Cardiac muscle cell (in vitro differentiated cells and primary cell): ENCODE measurements around the gene SGCA. TPM values are rescaled to one million over a fixed set of nuclear protein-coding genes. Genes with fewer than 3 reads are reported as not detected.

Source experiments
- DNase-seq, 2 donors: peaks; one replicate each; pipeline versions ENCODE4 v3.0.0 to v3.0.0-alpha.2; 2010 to 2017; ENCODE audit warnings: low read depth in 1 of 2, low spot score in 1 of 2
- H3K27ac ChIP-seq: fragments of 200-600 bp; sonication (generic); 2 replicates; pipeline ENCODE4 v1.5.1; 2016
- H3K27me3 ChIP-seq: fragments of 200-600 bp; sonication (generic); 2 replicates; pipeline ENCODE4 v1.6.0; 2016; ENCODE audit warnings: control low read depth
- H3K36me3 ChIP-seq: fragments of 200-600 bp; sonication (generic); 2 replicates; pipeline ENCODE4 v1.5.1; 2016; ENCODE audit warnings: control low read depth
- H3K4me1 ChIP-seq: fragments of 200-600 bp; sonication (generic); 2 replicates; pipeline ENCODE4 v1.8.1; 2017; ENCODE audit warnings: low read depth, mild to moderate bottlenecking, mixed run types
- H3K4me3 ChIP-seq: fragments of 200-600 bp; sonication (generic); 2 replicates; pipeline ENCODE4 v1.5.1; 2016; ENCODE audit warnings: mild to moderate bottlenecking
- H3K9me3 ChIP-seq: fragments of 200-600 bp; sonication (generic); 2 replicates; pipeline ENCODE4 v1.5.1; 2017; ENCODE audit warnings: low read depth, mild to moderate bottlenecking, control low read depth
- polyA plus RNA-seq: library from polyadenylated mRNA; unstranded; fragments of >200 nt; fragmentation: Nextera tagmentation; extraction: Ambion mirVana; gene quantifications from 2 replicates; pipeline ENCODE4 v1.2.1, GENCODE V29; 2016
- total RNA-seq: library from RNA; depleted of rRNA; stranded (reverse); fragments of >200 nt; gene quantifications from 2 replicates; pipeline ENCODE4 v1.2.3, GENCODE V29; 2016
- TF ChIP-seq, protein P1 (sequence below): IDR thresholded peaks from 2 replicates; pipeline ENCODE4 v1.5.1; 2012; ENCODE audit warnings: low read depth, mild to moderate bottlenecking, low read length

SGCA gene
- total and polyA plus RNA-seq, 2 experiments from 2014 or later, result 63.3 to 69.9 TPM

DNA sequence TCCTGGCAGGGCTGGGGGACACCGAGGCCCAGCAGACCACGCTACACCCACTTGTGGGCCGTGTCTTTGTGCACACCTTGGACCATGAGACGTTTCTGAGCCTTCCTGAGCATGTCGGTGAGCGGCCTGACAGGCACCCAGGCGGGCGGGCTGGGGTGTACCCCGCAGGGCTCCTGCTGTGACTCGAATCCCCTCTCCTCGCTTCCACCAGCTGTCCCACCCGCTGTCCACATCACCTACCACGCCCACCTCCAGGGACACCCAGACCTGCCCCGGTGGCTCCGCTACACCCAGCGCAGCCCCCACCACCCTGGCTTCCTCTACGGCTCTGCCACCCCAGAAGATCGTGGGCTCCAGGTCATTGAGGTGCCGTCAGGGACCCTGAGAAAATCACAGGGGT is 1.6 kb downstream of the SGCA start:
- H3K9me3 ChIP-seq, result no peaks in the 10 kb centered on the region
- H3K27ac ChIP-seq, result peak overlapping the region; percentile 81
- H3K27me3 ChIP-seq, result no peaks in the 10 kb centered on the region
- no peak for DNase-seq
- H3K4me1 ChIP-seq, result peaks cover 30% of the 10 kb centered on the region
- TF ChIP-seq, protein P1, sequence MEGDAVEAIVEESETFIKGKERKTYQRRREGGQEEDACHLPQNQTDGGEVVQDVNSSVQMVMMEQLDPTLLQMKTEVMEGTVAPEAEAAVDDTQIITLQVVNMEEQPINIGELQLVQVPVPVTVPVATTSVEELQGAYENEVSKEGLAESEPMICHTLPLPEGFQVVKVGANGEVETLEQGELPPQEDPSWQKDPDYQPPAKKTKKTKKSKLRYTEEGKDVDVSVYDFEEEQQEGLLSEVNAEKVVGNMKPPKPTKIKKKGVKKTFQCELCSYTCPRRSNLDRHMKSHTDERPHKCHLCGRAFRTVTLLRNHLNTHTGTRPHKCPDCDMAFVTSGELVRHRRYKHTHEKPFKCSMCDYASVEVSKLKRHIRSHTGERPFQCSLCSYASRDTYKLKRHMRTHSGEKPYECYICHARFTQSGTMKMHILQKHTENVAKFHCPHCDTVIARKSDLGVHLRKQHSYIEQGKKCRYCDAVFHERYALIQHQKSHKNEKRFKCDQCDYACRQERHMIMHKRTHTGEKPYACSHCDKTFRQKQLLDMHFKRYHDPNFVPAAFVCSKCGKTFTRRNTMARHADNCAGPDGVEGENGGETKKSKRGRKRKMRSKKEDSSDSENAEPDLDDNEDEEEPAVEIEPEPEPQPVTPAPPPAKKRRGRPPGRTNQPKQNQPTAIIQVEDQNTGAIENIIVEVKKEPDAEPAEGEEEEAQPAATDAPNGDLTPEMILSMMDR, result no peak
- H3K4me3 ChIP-seq, result no peak overlapping the region
- no peaks in the 10 kb centered on the region for H3K36me3 ChIP-seq

DNA sequence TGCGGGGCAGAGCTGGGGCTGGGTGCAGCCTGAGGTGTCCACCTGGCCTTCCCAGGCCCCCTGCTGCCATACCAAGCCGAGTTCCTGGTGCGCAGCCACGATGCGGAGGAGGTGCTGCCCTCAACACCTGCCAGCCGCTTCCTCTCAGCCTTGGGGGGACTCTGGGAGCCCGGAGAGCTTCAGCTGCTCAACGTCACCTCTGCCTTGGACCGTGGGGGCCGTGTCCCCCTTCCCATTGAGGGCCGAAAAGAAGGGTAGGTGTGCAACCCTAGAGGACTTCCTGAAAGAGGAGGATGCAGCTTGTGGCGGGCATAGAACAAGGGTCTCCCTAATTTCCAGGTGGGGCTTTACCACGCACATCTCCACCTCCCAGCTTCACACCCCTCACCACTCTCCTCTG is 2.5 kb downstream of the SGCA start:
- no peak for DNase-seq
- Histone ChIP-seq H3K4me1 (peaks cover 32% of the 10 kb centered on the region), H3K27ac (no peak overlapping the region), H3K9me3 (no peaks in the 10 kb centered on the region), H3K4me3 (no peak overlapping the region), H3K27me3 (no peaks in the 10 kb centered on the region), H3K36me3 (no peaks in the 10 kb centered on the region)
- TF ChIP-seq, protein P1, result no peak

DNA sequence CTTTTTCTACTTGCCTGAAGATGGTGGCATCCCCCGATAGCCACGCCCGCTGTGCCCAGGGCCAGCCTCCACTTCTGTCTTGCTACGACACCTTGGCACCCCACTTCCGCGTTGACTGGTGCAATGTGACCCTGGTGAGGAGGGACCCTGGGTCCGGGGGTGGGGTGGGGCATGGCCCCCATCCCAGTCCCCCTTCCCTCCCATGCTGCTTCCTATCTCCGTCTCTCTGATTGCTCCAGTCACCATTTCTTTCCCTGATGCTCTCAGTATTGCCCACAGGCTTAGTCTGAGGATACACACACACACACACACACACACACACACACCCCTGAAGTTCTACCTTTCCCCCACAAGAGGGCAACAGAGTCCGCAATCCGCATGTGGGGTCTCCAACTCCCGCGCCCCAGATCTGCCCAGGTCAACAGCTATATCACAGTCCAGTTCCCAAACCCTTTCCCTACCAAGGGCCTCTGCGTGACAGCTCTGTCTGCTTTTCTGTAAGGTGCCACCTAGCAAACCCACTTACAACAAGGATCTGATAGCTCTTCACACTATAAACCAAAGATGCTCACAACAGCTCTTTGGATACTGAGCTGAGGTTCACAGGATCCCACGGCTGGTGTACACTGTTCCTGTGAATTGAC is 3.4 kb downstream of the SGCA start:
- DNase-seq, result peak; percentile 75 to 80
- H3K27me3 ChIP-seq, result no peaks in the 10 kb centered on the region
- no peaks in the 10 kb centered on the region for H3K9me3 ChIP-seq
- H3K4me1 ChIP-seq, result peaks cover 31% of the 10 kb centered on the region
- no peak overlapping the region for H3K27ac ChIP-seq
- no peak overlapping the region for H3K4me3 ChIP-seq
- TF ChIP-seq, protein P1, result peak; percentile 89
- no peaks in the 10 kb centered on the region for H3K36me3 ChIP-seq

DNA sequence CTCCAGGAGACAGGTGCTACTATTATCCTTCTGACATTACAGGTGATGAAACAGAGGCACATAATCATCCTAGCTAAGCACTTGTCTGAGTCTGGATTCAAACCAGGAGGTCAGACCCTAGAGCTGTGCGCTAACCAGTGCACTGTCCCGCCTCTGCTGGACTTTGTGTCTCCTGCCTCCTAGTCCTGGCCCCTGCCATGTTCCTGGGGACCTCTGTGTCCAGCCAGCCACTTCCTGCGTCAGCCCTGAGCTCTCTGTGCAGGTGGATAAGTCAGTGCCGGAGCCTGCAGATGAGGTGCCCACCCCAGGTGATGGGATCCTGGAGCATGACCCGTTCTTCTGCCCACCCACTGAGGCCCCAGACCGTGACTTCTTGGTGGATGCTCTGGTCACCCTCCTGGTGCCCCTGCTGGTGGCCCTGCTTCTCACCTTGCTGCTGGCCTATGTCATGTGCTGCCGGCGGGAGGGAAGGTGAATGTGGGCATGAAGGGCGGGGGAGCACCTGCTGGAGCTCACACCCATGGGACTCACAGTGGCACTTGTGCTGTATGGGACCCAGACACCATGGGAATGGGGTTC is 4.2 kb downstream of the SGCA start:
- Histone ChIP-seq H3K27me3 (no peaks in the 10 kb centered on the region), H3K4me3 (no peak overlapping the region), H3K27ac (no peak overlapping the region), H3K9me3 (no peaks in the 10 kb centered on the region), H3K36me3 (no peaks in the 10 kb centered on the region), H3K4me1 (peaks cover 29% of the 10 kb centered on the region)
- TF ChIP-seq, protein P1, result no peak
- no peak for DNase-seq

DNA sequence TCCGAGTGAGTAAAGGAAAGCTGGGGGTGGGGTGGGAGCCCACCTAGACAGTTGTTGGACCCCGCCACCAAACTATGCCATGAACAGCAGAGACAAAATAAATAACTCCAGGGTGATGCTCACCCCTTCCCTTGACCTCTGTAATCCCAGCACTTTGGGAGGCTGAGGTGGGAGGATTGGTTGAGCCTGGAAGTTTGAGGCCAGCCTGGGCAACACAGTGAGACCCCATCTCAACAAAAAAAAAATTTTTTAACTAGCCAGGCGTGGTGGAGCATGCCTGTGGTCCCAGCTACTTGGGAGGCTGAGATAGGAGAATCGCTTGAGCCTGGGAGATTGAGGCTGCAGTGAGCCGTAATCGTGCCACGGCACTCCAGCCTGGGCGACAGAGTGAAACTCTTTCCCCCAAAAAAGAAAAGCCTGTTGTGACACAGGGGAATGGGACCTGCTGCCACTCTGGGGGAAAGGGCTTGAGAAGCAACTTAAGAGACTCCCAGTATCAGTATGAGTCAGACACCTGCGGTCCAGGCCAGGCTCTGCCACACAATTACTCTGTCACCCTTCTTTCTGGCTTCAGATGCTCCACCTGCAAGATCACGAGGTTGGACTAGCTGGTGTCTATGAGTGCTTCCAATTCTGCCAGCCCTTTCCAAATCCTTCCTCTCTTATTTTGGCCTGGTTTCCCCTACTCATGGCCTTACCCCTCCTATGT is 5.0 kb downstream of the SGCA start:
- TF ChIP-seq, protein P1, result no peak
- Histone ChIP-seq H3K4me1 (peaks cover 22% of the 10 kb centered on the region), H3K4me3 (no peak overlapping the region), H3K27ac (no peak overlapping the region), H3K27me3 (no peaks in the 10 kb centered on the region), H3K36me3 (no peaks in the 10 kb centered on the region), H3K9me3 (no peaks in the 10 kb centered on the region)
- no peak for DNase-seq
